H9 (cell line): ENCODE results near the gene CADM1. TPM values are rescaled to one million over a fixed set of nuclear protein-coding genes. Genes with fewer than 3 reads are reported as not detected.

ENCODE experiments used
- DNase-seq: peaks from one replicate; pipeline ENCODE4 v3.0.0-alpha.2; 2017
- H2AFZ ChIP-seq: one replicate; pipeline ENCODE4 v1.6.1; 2013; ENCODE audit warnings: mild to moderate bottlenecking, low read length, control low read depth, moderate library complexity
- H2AK5ac ChIP-seq: 2 replicates; pipeline ENCODE4 v1.6.1; 2013; ENCODE audit warnings: low read length, control low read depth, mixed read lengths; ENCODE audit not compliant: insufficient read length
- H2BK120ac ChIP-seq: one replicate; pipeline ENCODE4 v1.6.1; 2013; ENCODE audit warnings: low read depth, mild to moderate bottlenecking, low read length, control low read depth, inconsistent platforms; ENCODE audit not compliant: poor library complexity, severe bottlenecking
- H2BK12ac ChIP-seq: 2 replicates; pipeline ENCODE4 v1.6.1; 2013; ENCODE audit warnings: low read length, control low read depth, mixed read lengths, low read depth; ENCODE audit not compliant: insufficient read length
- H2BK15ac ChIP-seq: 2 replicates; pipeline ENCODE4 v1.6.1; 2013; ENCODE audit warnings: low read depth, low read length, control low read depth
- H2BK20ac ChIP-seq: one replicate; pipeline ENCODE4 v1.6.1; 2013; ENCODE audit warnings: low read depth, mild to moderate bottlenecking, low read length, control low read depth, inconsistent platforms; ENCODE audit not compliant: poor library complexity, severe bottlenecking
- H2BK5ac ChIP-seq: 2 replicates; pipeline ENCODE4 v1.6.1; 2013; ENCODE audit warnings: low read length, control low read depth, mixed read lengths; ENCODE audit not compliant: insufficient read length
- H3K14ac ChIP-seq: 2 replicates; pipeline ENCODE4 v1.6.1; 2013; ENCODE audit warnings: low read length, control low read depth; ENCODE audit not compliant: insufficient read depth
- H3K18ac ChIP-seq: 2 replicates; pipeline ENCODE4 v1.6.1; 2013; ENCODE audit warnings: low read depth, mild to moderate bottlenecking, mixed read lengths, low read length, control low read depth; ENCODE audit not compliant: insufficient read length
- H3K23ac ChIP-seq: 2 replicates; pipeline ENCODE4 v1.6.1; 2013; ENCODE audit warnings: low read length, control low read depth, mixed read lengths, low read depth; ENCODE audit not compliant: insufficient read length
- H3K23me2 ChIP-seq: 2 replicates; pipeline ENCODE4 v1.6.1; 2013; ENCODE audit warnings: low read depth, mild to moderate bottlenecking, mixed read lengths, low read length, control low read depth; ENCODE audit not compliant: insufficient read length, poor library complexity, severe bottlenecking
- H3K27ac ChIP-seq: 2 replicates; pipeline ENCODE4 v1.5.1; 2013; ENCODE audit warnings: low read length, control low read depth, mixed read lengths, low read depth; ENCODE audit not compliant: insufficient read length
- H3K27me3 ChIP-seq: 2 replicates; pipeline ENCODE4 v1.6.1; 2013; ENCODE audit warnings: low read length, control low read depth, inconsistent platforms; ENCODE audit not compliant: insufficient read depth
- H3K4ac ChIP-seq: 2 replicates; pipeline ENCODE4 v1.6.1; 2013; ENCODE audit warnings: low read depth, mild to moderate bottlenecking, control low read depth, inconsistent platforms, low read length, moderate library complexity
- H3K4me1 ChIP-seq: 2 replicates; pipeline ENCODE4 v1.6.1; 2013; ENCODE audit warnings: low read length, control low read depth, inconsistent platforms; ENCODE audit not compliant: insufficient read depth
- H3K4me2 ChIP-seq: 2 replicates; pipeline ENCODE4 v1.6.1; 2013; ENCODE audit warnings: low read length, control low read depth, mixed read lengths; ENCODE audit not compliant: insufficient read length, insufficient read depth
- H3K56ac ChIP-seq: 2 replicates; pipeline ENCODE4 v1.6.1; 2013; ENCODE audit warnings: low read depth, mild to moderate bottlenecking, mixed read lengths, low read length, control low read depth; ENCODE audit not compliant: insufficient read length
- H3K79me1 ChIP-seq: 2 replicates; pipeline ENCODE4 v1.6.1; 2013; ENCODE audit warnings: low read depth, mild to moderate bottlenecking, moderate library complexity, low read length, control low read depth, inconsistent platforms; ENCODE audit not compliant: insufficient read depth, poor library complexity, severe bottlenecking
- H3K79me2 ChIP-seq: 2 replicates; pipeline ENCODE4 v1.6.1; 2013; ENCODE audit warnings: low read length, control low read depth, inconsistent platforms; ENCODE audit not compliant: insufficient read depth
- H3K9ac ChIP-seq: 2 replicates; pipeline ENCODE4 v1.6.1; 2013; ENCODE audit warnings: low read length, control low read depth, mixed read lengths; ENCODE audit not compliant: insufficient read length; ENCODE audit errors: extremely low read depth
- H3K9me3 ChIP-seq: one replicate; pipeline ENCODE4 v1.6.1; 2013; ENCODE audit warnings: low read depth, low read length, inconsistent platforms; ENCODE audit not compliant: control insufficient read depth
- H3T11ph ChIP-seq: one replicate; pipeline ENCODE4 v1.6.1; 2013; ENCODE audit warnings: mild to moderate bottlenecking, low read length, control low read depth, inconsistent platforms
- H4K20me1 ChIP-seq: one replicate; pipeline ENCODE4 v1.6.1; 2013; ENCODE audit not compliant: control insufficient read depth, insufficient read length, insufficient read depth
- H4K5ac ChIP-seq: 2 replicates; pipeline ENCODE4 v1.6.1; 2013; ENCODE audit warnings: low read depth, mild to moderate bottlenecking, mixed read lengths, low read length, control low read depth; ENCODE audit not compliant: insufficient read length
- H4K8ac ChIP-seq: replicated peaks from 2 replicates; pipeline ENCODE4 v1.6.1; 2013; ENCODE audit warnings: low read length, control low read depth, mixed read lengths, low read depth; ENCODE audit not compliant: insufficient read length
- H4K91ac ChIP-seq: 2 replicates; pipeline ENCODE4 v1.6.1; 2013; ENCODE audit warnings: low read depth, mild to moderate bottlenecking, moderate library complexity, mixed read lengths, low read length, control low read depth; ENCODE audit not compliant: insufficient read length
- H3K27ac Mint-ChIP-seq, 3 experiments: 2 replicates in 2 of 3; 3 replicates in 1 of 3; pipeline ENCODE4 v1.8.0; 2020 to 2021; ENCODE audit warnings: mixed read lengths in 3 of 3, mild to moderate bottlenecking in 1 of 3, moderate library complexity in 1 of 3
- H3K27me3 Mint-ChIP-seq: 2 replicates; pipeline ENCODE4 v1.8.0; 2021; ENCODE audit warnings: low read depth, mild to moderate bottlenecking, moderate library complexity, mixed read lengths
- H3K36me3 Mint-ChIP-seq, 3 experiments: 2 replicates in 2 of 3; 3 replicates in 1 of 3; pipeline ENCODE4 v1.8.0; 2020 to 2021; ENCODE audit warnings: low read depth in 3 of 3, mixed read lengths in 3 of 3; ENCODE audit not compliant: insufficient read depth in 1 of 3
- H3K4me1 Mint-ChIP-seq, 2 experiments: 2 replicates each; pipeline ENCODE4 v1.8.0; 2020; ENCODE audit warnings: mixed read lengths in 2 of 2
- H3K4me3 Mint-ChIP-seq, 2 experiments: 2 replicates in 1 of 2; 3 replicates in 1 of 2; pipeline ENCODE4 v1.8.0; 2020 to 2021; ENCODE audit warnings: mild to moderate bottlenecking in 2 of 2, mixed read lengths in 2 of 2, moderate library complexity in 1 of 2
- H3K9me3 Mint-ChIP-seq, 2 experiments: 2 replicates in 1 of 2; 3 replicates in 1 of 2; pipeline ENCODE4 v1.8.0; 2020; ENCODE audit warnings: mild to moderate bottlenecking in 2 of 2, mixed read lengths in 2 of 2, moderate library complexity in 1 of 2
- WGBS: extraction: QIAGEN DNeasy Blood & Tissue Kit; methylation state at CpG from one replicate; pipeline ENCODE4 v1.1.7; 2013; ENCODE audit warnings: missing lambda C conversion rate, low lambda C conversion rate, mixed read lengths; ENCODE audit not compliant: insufficient read length; ENCODE audit errors: extremely low coverage; 5-methylcytosine and 5-hydroxymethylcytosine counted together
- total RNA-seq: library from RNA; stranded (reverse); gene quantifications from 2 replicates; pipeline ENCODE4 v1.2.1, GENCODE V29; 2021
- TF ChIP-seq, protein P1 (sequence below): fragments of 200-600 bp; sonication (generic); conservative IDR thresholded peaks from 3 replicates; pipeline ENCODE4 v1.8.0; 2021; ENCODE audit warnings: antibody characterized with exemption, mild to moderate bottlenecking

CADM1 gene
- total RNA-seq, 1 experiment from 2014 or later: 11.9 TPM

DNA sequence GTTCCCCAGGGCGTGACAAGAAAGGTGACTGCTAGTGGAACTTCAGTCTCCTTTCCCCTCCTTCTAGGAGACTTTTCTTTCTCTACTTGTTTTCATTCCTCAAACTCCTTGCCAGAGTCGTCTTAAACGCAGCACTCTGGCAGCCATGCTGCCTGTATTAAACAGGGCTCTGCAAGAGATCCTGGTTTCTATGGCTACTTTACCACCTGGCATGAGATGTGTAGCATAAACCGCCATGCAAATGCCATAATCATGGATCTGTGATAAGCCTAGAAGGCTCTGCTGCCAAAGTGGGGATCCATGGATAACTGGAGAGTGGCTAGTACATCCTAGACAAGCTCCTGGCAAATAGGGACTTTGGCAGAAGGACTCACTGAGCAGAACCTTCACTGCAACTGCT is 321.1 kb downstream of the CADM1 start:
- no peak overlapping the region for H3K4me3 Mint-ChIP-seq
- H3K4me1 ChIP-seq: no peaks in the 10 kb centered on the region

More for the DNA sequence above, 321.1 kb downstream of the CADM1 start:
- Histone ChIP-seq H3K9me3 (no peaks in the 10 kb centered on the region), H3K27me3 (no peaks in the 10 kb centered on the region), H2AK5ac (no peak overlapping the region), H2BK15ac (no peak overlapping the region), H2BK12ac (no peak overlapping the region), H3K56ac (no peak overlapping the region), H3K79me1 (no peaks in the 10 kb centered on the region), H3K4ac (no peak overlapping the region), H2BK120ac (no peak overlapping the region), H4K8ac (no peak overlapping the region), H3K27ac (no peak overlapping the region), H2AFZ (no peak overlapping the region), H2BK20ac (no peak overlapping the region), H3K9ac (no peak overlapping the region), H3K23ac (no peak overlapping the region), H4K5ac (no peak overlapping the region), H2BK5ac (no peak overlapping the region), H3K14ac (no peak overlapping the region), H3K4me2 (no peak overlapping the region), H4K91ac (no peak overlapping the region), H3K23me2 (no peaks in the 10 kb centered on the region), H3K18ac (no peak overlapping the region), H3T11ph (no peak overlapping the region), H4K20me1 (no peaks in the 10 kb centered on the region), H3K79me2 (no peaks in the 10 kb centered on the region)
- no peak overlapping the region for H3K27ac Mint-ChIP-seq
- peaks cover 3% of the 10 kb centered on the region for H3K27me3 Mint-ChIP-seq
- TF ChIP-seq, protein P1, sequence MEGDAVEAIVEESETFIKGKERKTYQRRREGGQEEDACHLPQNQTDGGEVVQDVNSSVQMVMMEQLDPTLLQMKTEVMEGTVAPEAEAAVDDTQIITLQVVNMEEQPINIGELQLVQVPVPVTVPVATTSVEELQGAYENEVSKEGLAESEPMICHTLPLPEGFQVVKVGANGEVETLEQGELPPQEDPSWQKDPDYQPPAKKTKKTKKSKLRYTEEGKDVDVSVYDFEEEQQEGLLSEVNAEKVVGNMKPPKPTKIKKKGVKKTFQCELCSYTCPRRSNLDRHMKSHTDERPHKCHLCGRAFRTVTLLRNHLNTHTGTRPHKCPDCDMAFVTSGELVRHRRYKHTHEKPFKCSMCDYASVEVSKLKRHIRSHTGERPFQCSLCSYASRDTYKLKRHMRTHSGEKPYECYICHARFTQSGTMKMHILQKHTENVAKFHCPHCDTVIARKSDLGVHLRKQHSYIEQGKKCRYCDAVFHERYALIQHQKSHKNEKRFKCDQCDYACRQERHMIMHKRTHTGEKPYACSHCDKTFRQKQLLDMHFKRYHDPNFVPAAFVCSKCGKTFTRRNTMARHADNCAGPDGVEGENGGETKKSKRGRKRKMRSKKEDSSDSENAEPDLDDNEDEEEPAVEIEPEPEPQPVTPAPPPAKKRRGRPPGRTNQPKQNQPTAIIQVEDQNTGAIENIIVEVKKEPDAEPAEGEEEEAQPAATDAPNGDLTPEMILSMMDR: no peak
- H3K36me3 Mint-ChIP-seq: no peaks in the 10 kb centered on the region
- WGBS: no CpG with 5 or more reads among the region's 4 CpGs
- H3K9me3 Mint-ChIP-seq: no peaks in the 10 kb centered on the region
- DNase-seq: no peak
- peaks cover 17 to 25% of the 10 kb centered on the region in 2 experiments for H3K4me1 Mint-ChIP-seq
